SH-SY5Y (cell line): ENCODE measurements around the gene IL36G.

Experiments used
- GATA2 ChIP-seq: IDR thresholded peaks from 2 replicates; pipeline ENCODE4 v1.6.1; 2011; ENCODE audit warnings: mild to moderate bottlenecking, low read depth, low read length
- GATA3 ChIP-seq: IDR thresholded peaks from 2 replicates; pipeline ENCODE4 v1.6.1; 2011; ENCODE audit warnings: low read depth, mild to moderate bottlenecking, low read length, moderate library complexity

DNA sequence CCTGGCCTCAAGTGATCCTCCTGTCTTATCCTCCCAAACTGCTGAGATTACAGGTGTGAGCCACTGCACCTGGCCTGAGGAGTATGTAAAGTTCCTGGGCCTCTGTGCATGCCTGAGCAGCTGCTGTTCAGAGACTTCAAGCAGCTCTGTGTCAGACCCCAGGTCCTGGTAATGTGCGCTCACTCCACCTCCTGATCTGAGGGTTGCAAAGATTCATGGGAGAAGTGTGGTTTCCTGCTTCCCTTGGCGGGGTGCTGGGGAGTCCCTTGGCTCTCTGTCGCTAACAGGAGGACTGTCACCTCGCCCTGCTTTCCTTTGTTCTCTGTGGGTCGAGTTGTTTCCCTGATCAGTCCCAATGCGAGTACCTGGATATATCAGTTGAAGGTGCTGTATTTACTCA is 18.8 kb downstream of the IL36G start:
- TF ChIP-seq GATA2: no peak
- no peak for TF ChIP-seq GATA3
